Measurements from ENCODE around the gene CYP1A2. TPM values are rescaled to one million over a fixed set of nuclear protein-coding genes. Genes with fewer than 3 reads are reported as not detected.

Gene CYP1A2
- total RNA-seq, 2 donors from 2014 or later: not detected

- H3K4me1 Mint-ChIP-seq: peaks cover 15% of the 10 kb centered on the region
Measured at GRCh38 chr15:74762791-74763150, 14.1 kb downstream of the CYP1A2 start.

GRCh38 chr15:74763416-74763815 is 14.8 kb downstream of the CYP1A2 start:
- Histone ChIP-seq H3K9ac (ENCODE audit: extremely low read depth, low read length, poor library complexity, severe bottlenecking) (no peak overlapping the region), H3K9me3 (ENCODE audit: control insufficient read depth, low read length) (no peaks in the 10 kb centered on the region), H3K4me3 (ENCODE audit: low read length) (no peak overlapping the region), H3K27me3 (ENCODE audit: control insufficient read depth, insufficient read depth, low read length, poor library complexity, severe bottlenecking) (no peaks in the 10 kb centered on the region), H3K4me1 (ENCODE audit: control insufficient read depth, insufficient read depth, low read length) (no peaks in the 10 kb centered on the region), H3K27ac (ENCODE audit: low read depth, low read length) (no peak overlapping the region), H3K36me3 (ENCODE audit: control insufficient read depth, insufficient read depth, low read length) (no peaks in the 10 kb centered on the region)
- DNase-seq: peak; percentile 50
- TF ChIP-seq CTCF (conservative IDR thresholded peaks at IDR 0.05): no peak
- Mint-ChIP-seq H3K36me3 (ENCODE audit: low read depth) (no peaks in the 10 kb centered on the region), H3K9me3 (no peaks in the 10 kb centered on the region), H3K27ac (no peak overlapping the region), H3K4me3 (no peak overlapping the region), H3K27me3 (ENCODE audit: insufficient read depth) (peaks cover 6% of the 10 kb centered on the region), H3K4me1 (peaks cover 15% of the 10 kb centered on the region)
- WGBS, 2 experiments (ENCODE audit: insufficient coverage in 1 of 2, insufficient read length in 1 of 2): 89 to 91% methylated on average over 8 to 15 of the region's 15 CpGs

More at GRCh38 chr15:74762791-74763150, 14.1 kb downstream of the CYP1A2 start:
- Histone ChIP-seq H3K9me3 (ENCODE audit: control insufficient read depth, low read length) (no peaks in the 10 kb centered on the region), H3K9ac (ENCODE audit: extremely low read depth, low read length, poor library complexity, severe bottlenecking) (no peak overlapping the region), H3K27me3 (ENCODE audit: control insufficient read depth, insufficient read depth, low read length, poor library complexity, severe bottlenecking) (no peaks in the 10 kb centered on the region), H3K27ac (ENCODE audit: low read depth, low read length) (no peak overlapping the region), H3K4me3 (ENCODE audit: low read length) (no peak overlapping the region), H3K4me1 (ENCODE audit: control insufficient read depth, insufficient read depth, low read length) (no peaks in the 10 kb centered on the region), H3K36me3 (ENCODE audit: control insufficient read depth, insufficient read depth, low read length) (no peaks in the 10 kb centered on the region)
- Mint-ChIP-seq H3K27ac (peak overlapping the region; percentile 8), H3K27me3 (ENCODE audit: insufficient read depth) (peaks cover 6% of the 10 kb centered on the region), H3K9me3 (no peaks in the 10 kb centered on the region), H3K36me3 (ENCODE audit: low read depth) (no peaks in the 10 kb centered on the region), H3K4me3 (no peak overlapping the region)
- TF ChIP-seq CTCF (conservative IDR thresholded peaks at IDR 0.05): no peak
- 80 to 85% methylated on average over 1 to 6 of the region's 6 CpGs for WGBS, 2 experiments (ENCODE audit: insufficient coverage in 1 of 2, insufficient read length in 1 of 2)
- DNase-seq: peak; percentile 55

- Histone ChIP-seq H3K27me3 (ENCODE audit: control insufficient read depth, insufficient read depth, low read length, poor library complexity, severe bottlenecking) (peaks cover 11% of the 10 kb centered on the region), H3K4me3 (ENCODE audit: low read length) (no peak overlapping the region), H3K36me3 (ENCODE audit: control insufficient read depth, insufficient read depth, low read length) (no peaks in the 10 kb centered on the region), H3K9me3 (ENCODE audit: control insufficient read depth, low read length) (no peaks in the 10 kb centered on the region), H3K9ac (ENCODE audit: extremely low read depth, low read length, poor library complexity, severe bottlenecking) (no peak overlapping the region), H3K4me1 (ENCODE audit: control insufficient read depth, insufficient read depth, low read length) (no peaks in the 10 kb centered on the region), H3K27ac (ENCODE audit: low read depth, low read length) (no peak overlapping the region)
- peaks cover 14% of the 10 kb centered on the region for H3K4me1 Mint-ChIP-seq
- no peak overlapping the region for H3K27ac Mint-ChIP-seq
- peaks cover 13% of the 10 kb centered on the region for H3K27me3 Mint-ChIP-seq (ENCODE audit: insufficient read depth)
- no peak for DNase-seq
- WGBS, 2 experiments (ENCODE audit: insufficient coverage in 1 of 2, insufficient read length in 1 of 2): 86 to 89% methylated on average over 10 to 13 of the region's 14 CpGs
- TF ChIP-seq CTCF (conservative IDR thresholded peaks at IDR 0.05): no peak
- no peaks in the 10 kb centered on the region for H3K9me3 Mint-ChIP-seq
- H3K4me3 Mint-ChIP-seq: no peak overlapping the region
- no peaks in the 10 kb centered on the region for H3K36me3 Mint-ChIP-seq (ENCODE audit: low read depth)
Measured at GRCh38 chr15:74767167-74768098, 18.8 kb downstream of the CYP1A2 start.
